ENCODE results near the gene BCORL1.

- no peak for TF ChIP-seq BHLHE40 (IDR thresholded peaks at IDR 0.05; ENCODE audit: low read depth, low read length)
- TF ChIP-seq, protein P1, sequence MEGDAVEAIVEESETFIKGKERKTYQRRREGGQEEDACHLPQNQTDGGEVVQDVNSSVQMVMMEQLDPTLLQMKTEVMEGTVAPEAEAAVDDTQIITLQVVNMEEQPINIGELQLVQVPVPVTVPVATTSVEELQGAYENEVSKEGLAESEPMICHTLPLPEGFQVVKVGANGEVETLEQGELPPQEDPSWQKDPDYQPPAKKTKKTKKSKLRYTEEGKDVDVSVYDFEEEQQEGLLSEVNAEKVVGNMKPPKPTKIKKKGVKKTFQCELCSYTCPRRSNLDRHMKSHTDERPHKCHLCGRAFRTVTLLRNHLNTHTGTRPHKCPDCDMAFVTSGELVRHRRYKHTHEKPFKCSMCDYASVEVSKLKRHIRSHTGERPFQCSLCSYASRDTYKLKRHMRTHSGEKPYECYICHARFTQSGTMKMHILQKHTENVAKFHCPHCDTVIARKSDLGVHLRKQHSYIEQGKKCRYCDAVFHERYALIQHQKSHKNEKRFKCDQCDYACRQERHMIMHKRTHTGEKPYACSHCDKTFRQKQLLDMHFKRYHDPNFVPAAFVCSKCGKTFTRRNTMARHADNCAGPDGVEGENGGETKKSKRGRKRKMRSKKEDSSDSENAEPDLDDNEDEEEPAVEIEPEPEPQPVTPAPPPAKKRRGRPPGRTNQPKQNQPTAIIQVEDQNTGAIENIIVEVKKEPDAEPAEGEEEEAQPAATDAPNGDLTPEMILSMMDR (conservative IDR thresholded peaks at IDR 0.05; ENCODE audit: low read depth, low read length): no peak
- TF ChIP-seq RCOR1 (IDR thresholded peaks at IDR 0.05; ENCODE audit: insufficient replicate concordance, low read length): no peak
- TF ChIP-seq, protein P2, sequence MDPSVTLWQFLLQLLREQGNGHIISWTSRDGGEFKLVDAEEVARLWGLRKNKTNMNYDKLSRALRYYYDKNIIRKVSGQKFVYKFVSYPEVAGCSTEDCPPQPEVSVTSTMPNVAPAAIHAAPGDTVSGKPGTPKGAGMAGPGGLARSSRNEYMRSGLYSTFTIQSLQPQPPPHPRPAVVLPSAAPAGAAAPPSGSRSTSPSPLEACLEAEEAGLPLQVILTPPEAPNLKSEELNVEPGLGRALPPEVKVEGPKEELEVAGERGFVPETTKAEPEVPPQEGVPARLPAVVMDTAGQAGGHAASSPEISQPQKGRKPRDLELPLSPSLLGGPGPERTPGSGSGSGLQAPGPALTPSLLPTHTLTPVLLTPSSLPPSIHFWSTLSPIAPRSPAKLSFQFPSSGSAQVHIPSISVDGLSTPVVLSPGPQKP (IDR thresholded peaks at IDR 0.05; ENCODE audit: borderline replicate concordance, low read depth, low read length): no peak
- TF ChIP-seq RAD21 (IDR thresholded peaks at IDR 0.05; ENCODE audit: low read length): no peak
Observed at GRCh38 chrX:130048686-130049222, 66.3 kb downstream of the BCORL1 start.

Data from IMR-90 (cell line).